H54 (cell line): ENCODE data around the gene THRB.

Source experiments
- DNase-seq: peaks from one replicate; pipeline ENCODE4 v3.0.0; 2011; ENCODE audit warnings: low spot score, mixed read lengths; ENCODE audit not compliant: insufficient read length
- FAIRE-seq: peaks from 3 replicates; lab custom pipeline; 2011; peaks lifted over from hg19 to GRCh38; lab: Jason Lieb, UNC
- POLR2A ChIP-seq: IDR thresholded peaks from 2 replicates; pipeline ENCODE4 v1.6.1; 2011; ENCODE audit warnings: low read depth, mild to moderate bottlenecking, low read length

The THRB gene

GRCh38 chr3:24177201-24177600 lies 317.4 kb downstream of the THRB start:
- no peak for TF ChIP-seq POLR2A
- FAIRE-seq (peak; percentile 52), DNase-seq (no peak)

- no peak for DNase-seq
- FAIRE-seq, result no peak
- no peak for TF ChIP-seq POLR2A
These were observed 320.0 kb downstream of the THRB start for GRCh38 chr3:24174614-24175013.

DNA sequence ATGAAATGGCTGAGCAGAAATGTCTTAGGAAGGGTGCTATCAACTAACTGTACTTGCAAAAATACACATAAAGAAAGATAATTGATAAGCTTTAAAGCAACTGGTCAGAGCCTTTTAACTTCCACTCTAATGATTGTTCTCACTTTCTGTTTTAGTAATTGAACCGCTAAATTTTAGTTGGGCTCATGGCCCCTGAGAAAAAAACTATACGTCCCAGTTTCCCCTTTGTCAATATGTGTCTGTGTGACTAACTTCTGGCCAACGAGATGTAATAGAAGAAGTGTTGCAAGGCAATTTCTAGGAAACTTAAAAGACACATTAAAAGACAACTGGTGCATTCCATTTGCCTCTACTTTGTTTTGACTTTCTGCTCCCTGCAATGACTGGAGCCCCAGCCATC lies 325.7 kb downstream of the THRB start:
- DNase-seq (no peak), FAIRE-seq (no peak)
- no peak for TF ChIP-seq POLR2A

DNA sequence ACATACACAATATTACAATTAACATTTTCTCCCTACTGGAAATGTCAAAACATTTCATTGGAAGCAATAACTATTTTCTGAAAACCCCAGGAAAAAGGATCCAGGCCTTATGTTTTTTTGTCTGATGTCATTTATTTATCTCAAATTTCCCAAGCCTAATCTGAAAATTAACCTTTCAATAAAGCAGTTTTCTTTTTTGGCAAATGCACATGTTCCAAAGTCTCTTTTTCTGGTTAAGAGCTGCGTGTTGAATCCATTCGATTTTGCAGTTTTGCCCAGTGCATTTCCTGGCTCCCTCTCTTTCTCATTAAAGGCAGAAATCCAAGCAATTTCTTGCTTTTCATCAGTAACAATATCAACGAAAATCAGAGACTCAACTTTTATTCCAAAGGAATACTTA lies 327.2 kb downstream of the THRB start:
- no peak for FAIRE-seq
- DNase-seq, result no peak
- TF ChIP-seq POLR2A, result no peak

GRCh38 chr3:24166515-24166914 lies 328.1 kb downstream of the THRB start:
- no peak for TF ChIP-seq POLR2A
- DNase-seq, result no peak
- no peak for FAIRE-seq

- no peak for FAIRE-seq
These were observed 329.1 kb downstream of the THRB start for GRCh38 chr3:24165603-24165982.

GRCh38 chr3:24164967-24165602 lies 329.6 kb downstream of the THRB start:
- TF ChIP-seq POLR2A, result no peak
- FAIRE-seq (no peak), DNase-seq (no peak)

More at GRCh38 chr3:24165603-24165982, 329.1 kb downstream of the THRB start:
- no peak for TF ChIP-seq POLR2A
- no peak for DNase-seq

DNA sequence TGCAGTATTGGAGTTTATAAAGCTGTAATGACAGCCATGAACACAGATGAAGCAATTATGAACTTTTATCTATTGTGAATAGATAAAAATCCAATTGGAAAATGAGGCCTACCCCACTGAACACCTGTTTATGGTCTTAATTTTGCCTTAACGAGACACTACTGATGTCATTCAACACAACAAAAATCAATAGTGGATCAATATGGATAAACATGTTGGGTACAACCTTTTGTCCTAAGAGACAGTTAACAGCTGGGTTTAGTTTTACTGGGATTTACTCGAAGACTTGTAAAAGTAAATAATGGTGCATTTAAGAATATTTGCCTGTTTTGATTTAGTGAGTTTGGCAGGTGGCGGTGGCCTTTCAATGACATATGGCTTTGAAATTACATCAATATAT lies 331.7 kb downstream of the THRB start:
- no peak for TF ChIP-seq POLR2A
- no peak for FAIRE-seq
- no peak for DNase-seq

GRCh38 chr3:24161841-24162240 lies 332.8 kb downstream of the THRB start:
- no peak for TF ChIP-seq POLR2A
- no peak for DNase-seq
- FAIRE-seq, result no peak

GRCh38 chr3:24160424-24161095 lies 334.1 kb downstream of the THRB start:
- FAIRE-seq, result no peak
- TF ChIP-seq POLR2A, result no peak
- no peak for DNase-seq

GRCh38 chr3:24158761-24159454 lies 335.7 kb downstream of the THRB start:
- FAIRE-seq (no peak), DNase-seq (no peak)
- no peak for TF ChIP-seq POLR2A

GRCh38 chr3:24157106-24157505 lies 337.5 kb downstream of the THRB start:
- no peak for TF ChIP-seq POLR2A
- DNase-seq (no peak), FAIRE-seq (no peak)

DNA sequence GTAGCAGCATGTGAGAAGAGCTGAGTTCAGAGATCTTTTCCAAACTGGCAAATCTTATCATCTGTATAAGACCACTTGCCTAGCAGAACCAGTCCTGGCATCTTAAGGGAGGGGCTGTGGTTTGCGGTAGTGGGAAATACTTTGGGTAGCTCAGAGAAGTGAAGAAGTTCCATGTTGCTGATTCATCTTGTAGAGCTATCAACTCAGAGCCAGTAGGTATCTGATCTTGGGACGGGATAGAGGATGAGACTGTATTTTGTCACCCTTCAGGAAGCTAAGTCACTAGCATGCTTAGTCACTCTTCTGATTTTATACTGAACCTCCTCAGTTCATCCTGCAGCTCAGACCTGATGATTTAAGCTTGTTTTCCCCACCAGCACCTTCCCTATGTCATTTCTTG lies 338.2 kb downstream of the THRB start:
- FAIRE-seq (peak; percentile 90), DNase-seq (peak; percentile 27)

GRCh38 chr3:24155276-24155675 lies 339.4 kb downstream of the THRB start:
- DNase-seq, result no peak
- peak; percentile 68 for FAIRE-seq
- no peak for TF ChIP-seq POLR2A

More for the DNA sequence above, 338.2 kb downstream of the THRB start:
- no peak for TF ChIP-seq POLR2A

GRCh38 chr3:24154781-24155180 lies 339.9 kb downstream of the THRB start:
- no peak for FAIRE-seq
- no peak for DNase-seq
- TF ChIP-seq POLR2A, result no peak
